Gastrocnemius medialis (tissue), 4 donors: ENCODE data around the gene ITFG1. TPM values are rescaled to one million over a fixed set of nuclear protein-coding genes. Genes with fewer than 3 reads are reported as not detected.
"Not testable (repeated sequence)": the region's sequence is repeated elsewhere in the genome, so short reads cannot be mapped to it uniquely, and the experiment has no call there.

Experiments used
- ATAC-seq, 2 donors: fragments of 150-250 bp; one replicate each; pipeline ENCODE4 v1.9.1; 2016
- DNase-seq, 2 donors: peaks; one replicate each; pipeline ENCODE4 v3.0.0-alpha.2; 2019
- H3K27ac ChIP-seq, 4 donors: fragments of 200-600 bp; sonication (generic); 1 replicate in 1 of 4; 2 replicates in 3 of 4; pipeline ENCODE4 v1.5.1; 2016 to 2018; ENCODE audit warnings: mild to moderate bottlenecking in 2 of 4, moderate library complexity in 1 of 4
- H3K27me3 ChIP-seq, 3 donors: fragments of 200-600 bp; sonication (generic) in 2 of 3; 1 replicate in 1 of 3; 2 replicates in 2 of 3; pipeline versions ENCODE4 v1.5.1 to v1.6.0; 2016 to 2019; ENCODE audit warnings: mild to moderate bottlenecking in 1 of 3, moderate library complexity in 1 of 3
- H3K36me3 ChIP-seq, 2 donors: fragments of 200-600 bp; sonication (generic) in 1 of 2; one replicate each; pipeline ENCODE4 v1.5.1; 2017 to 2018
- H3K4me1 ChIP-seq, 2 donors: fragments of 200-600 bp; sonication (generic) in 1 of 2; one replicate each; pipeline ENCODE4 v1.5.1; 2016 to 2017; ENCODE audit warnings: mild to moderate bottlenecking in 2 of 2
- H3K4me3 ChIP-seq, 4 donors: fragments of 200-600 bp; sonication (generic) in 3 of 4; 1 replicate in 1 of 4; 2 replicates in 3 of 4; pipeline ENCODE4 v1.5.1; 2016 to 2019; ENCODE audit warnings: mild to moderate bottlenecking in 2 of 4
- H3K9me3 ChIP-seq, 3 donors: fragments of 200-600 bp; sonication (generic) in 2 of 3; 1 replicate in 1 of 3; 2 replicates in 2 of 3; pipeline ENCODE4 v1.5.1; 2016 to 2019
- CTCF ChIP-seq, 5 experiments: fragments of 450-650 bp in 3 of 5; fragments of 200-600 bp in 2 of 5; sonication (generic) in 2 of 5; IDR thresholded peaks in 4 of 5; conservative IDR thresholded peaks in 1 of 5; 1 replicate in 4 of 5; 2 replicates in 1 of 5; pipeline ENCODE4 v1.5.1; 2016 to 2019; ENCODE audit warnings: antibody characterized with exemption in 5 of 5, mild to moderate bottlenecking in 3 of 5, moderate library complexity in 3 of 5
- POLR2A ChIP-seq, 2 donors: fragments of 450-650 bp; IDR thresholded peaks; one replicate each; pipeline ENCODE4 v1.6.1; 2017; ENCODE audit warnings: antibody characterized with exemption in 2 of 2, mild to moderate bottlenecking in 2 of 2, moderate library complexity in 2 of 2
- in situ Hi-C, 4 donors: fragments of 200-750 bp; cut with MboI; loops; one replicate each; pipeline versions ENCODE4 v1.15.0 to v1.8.0; 2017; ENCODE audit warnings: low sequenced_read_pairs in 4 of 4
- intact Hi-C: fragments of 100-400 bp; cut with DNase I; formaldehyde crosslinking; loops from one replicate; pipeline ENCODE4 v1.15.1; 2023; ENCODE audit warnings: low total_unique reads
- total RNA-seq, 4 donors: library from RNA; depleted of rRNA; stranded (reverse); fragments of >200 nt; gene quantifications; one replicate each; pipeline versions ENCODE4 v1.1.0 to v1.2.3, GENCODE V29; 2016

ITFG1 gene
- total RNA-seq, 4 donors from 2014 or later: 20.9 to 37.3 (median 28.6) TPM

GRCh38 chr16:47158992-47159391 lies 301.9 kb downstream of the ITFG1 start:
- intact Hi-C loops (no loop called here), in situ Hi-C loops (no loop called here)

GRCh38 chr16:47156680-47157215 lies 304.1 kb downstream of the ITFG1 start:
- in situ Hi-C loops: no loop called here
- no peak for ATAC-seq
- peaks cover 0 to 37% of the 10 kb centered on the region in 2 donors for H3K36me3 ChIP-seq

More at GRCh38 chr16:47158992-47159391, 301.9 kb downstream of the ITFG1 start:
- ATAC-seq (no peak), DNase-seq (no peak)
- Histone ChIP-seq H3K36me3 (peaks cover 0 to 22% of the 10 kb centered on the region in 2 donors), H3K4me1 (no peaks in the 10 kb centered on the region), H3K27me3 (no peaks in the 10 kb centered on the region), H3K4me3 (no peak overlapping the region), H3K27ac (no peak overlapping the region), H3K9me3 (no peaks in the 10 kb centered on the region)
- TF ChIP-seq POLR2A (IDR thresholded peaks at IDR 0.05) (no peak), CTCF (IDR thresholded peaks at IDR 0.05 in 4 of 5, conservative IDR thresholded peaks at IDR 0.05 in 1 of 5) (no peak)

GRCh38 chr16:47152501-47152900 lies 308.4 kb downstream of the ITFG1 start:
- peaks cover 0 to 22% of the 10 kb centered on the region in 2 donors for H3K36me3 ChIP-seq
- H3K27me3 ChIP-seq, in situ Hi-C loops, H3K27ac ChIP-seq, ATAC-seq, intact Hi-C loops, DNase-seq, H3K4me3 ChIP-seq, H3K4me1 ChIP-seq, H3K9me3 ChIP-seq: not testable (repeated sequence)

More at GRCh38 chr16:47156680-47157215, 304.1 kb downstream of the ITFG1 start:
- Histone ChIP-seq H3K9me3 (no peaks in the 10 kb centered on the region), H3K4me1 (no peaks in the 10 kb centered on the region), H3K27me3 (no peaks in the 10 kb centered on the region), H3K27ac (no peak overlapping the region), H3K4me3 (no peak overlapping the region)
- no peak for TF ChIP-seq CTCF (IDR thresholded peaks at IDR 0.05 in 4 of 5, conservative IDR thresholded peaks at IDR 0.05 in 1 of 5)
- TF ChIP-seq POLR2A (IDR thresholded peaks at IDR 0.05): no peak
- no peak for DNase-seq
- intact Hi-C loops: no loop called here

GRCh38 chr16:47150067-47150466 lies 310.8 kb downstream of the ITFG1 start:
- H3K4me1 ChIP-seq: no peaks in the 10 kb centered on the region
- intact Hi-C loops (no loop called here), in situ Hi-C loops (no loop called here)
- H3K4me3 ChIP-seq: no peak overlapping the region
- no peaks in the 10 kb centered on the region for H3K27me3 ChIP-seq
- DNase-seq (no peak), ATAC-seq (no peak)
- H3K9me3 ChIP-seq: no peaks in the 10 kb centered on the region
- TF ChIP-seq CTCF (IDR thresholded peaks at IDR 0.05 in 4 of 5, conservative IDR thresholded peaks at IDR 0.05 in 1 of 5): no peak
- TF ChIP-seq POLR2A (IDR thresholded peaks at IDR 0.05): no peak
- H3K27ac ChIP-seq: no peak overlapping the region
- peaks cover 0 to 18% of the 10 kb centered on the region in 2 donors for H3K36me3 ChIP-seq

GRCh38 chr16:47144559-47144877 lies 316.3 kb downstream of the ITFG1 start:
- H3K27me3 ChIP-seq: no peaks in the 10 kb centered on the region
- H3K4me3 ChIP-seq: peak overlapping the region; percentile 47 to 72 (median 60)
- in situ Hi-C loops: loop anchor here in 2 of 4 donors (10.0 to 25.0 kb wide), 2 partner anchors 1018 to 1020 kb away; partner anchors contain the start of gene ABCC12 (in 1 of the 2)
- H3K27ac ChIP-seq: peak overlapping the region in 2 of 4 donors; percentile 50 to 51
- no peak for DNase-seq
- no peaks in the 10 kb centered on the region for H3K4me1 ChIP-seq
- peak in 1 of 5 experiments; percentile 8 for TF ChIP-seq CTCF (IDR thresholded peaks at IDR 0.05 in 4 of 5, conservative IDR thresholded peaks at IDR 0.05 in 1 of 5)
- TF ChIP-seq POLR2A (IDR thresholded peaks at IDR 0.05): no peak
- H3K9me3 ChIP-seq: no peaks in the 10 kb centered on the region
- intact Hi-C loops: loop anchor here (5.0 kb wide), 3 partner anchors 107 to 908 kb away; partner anchors contain the start of genes ITFG1 and PHKB
- peak in 1 of 2 donors; percentile 3 for ATAC-seq
- no peaks in the 10 kb centered on the region for H3K36me3 ChIP-seq
